Measurements from ENCODE around the gene RGS3. TPM values are rescaled to one million over a fixed set of nuclear protein-coding genes. Genes with fewer than 3 reads are reported as not detected.

RGS3 gene
- total RNA-seq, 2 experiments from 2014 or later, result 22.8 to 32.9 TPM

DNA sequence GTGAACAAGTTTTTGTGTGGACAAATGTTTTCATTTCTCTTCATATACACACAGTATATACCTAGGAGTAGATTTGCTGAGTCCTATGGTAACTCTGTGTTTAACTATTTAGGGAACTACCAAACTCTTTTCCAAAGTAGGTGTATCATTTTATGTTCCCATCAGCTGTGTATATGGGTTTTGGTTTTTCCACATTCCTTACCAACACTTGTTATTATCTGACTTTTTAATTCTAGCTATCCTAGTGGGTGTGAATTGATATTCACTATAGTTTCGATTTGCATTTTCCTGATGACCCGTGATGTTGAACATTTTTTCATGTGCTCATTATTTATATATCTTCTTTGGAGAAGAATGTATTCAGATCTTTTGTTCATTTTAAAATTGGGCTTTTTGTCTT is 3.7 kb downstream of the RGS3 start:
- Histone ChIP-seq H4K20me1 (ENCODE audit: insufficient read depth, low read length) (no peaks in the 10 kb centered on the region), H3K4me3 (ENCODE audit: low read depth, low read length, poor library complexity, severe bottlenecking) (no peak overlapping the region), H2AFZ (ENCODE audit: low read length) (no peak overlapping the region), H3K27ac (ENCODE audit: low read depth, low read length, poor library complexity, severe bottlenecking) (no peak overlapping the region), H3K36me3 (ENCODE audit: insufficient read depth, low read length) (no peaks in the 10 kb centered on the region), H3K4me2 (ENCODE audit: low read length) (no peak overlapping the region), H3K79me2 (ENCODE audit: insufficient read depth, low read depth, low read length) (no peaks in the 10 kb centered on the region), H3K9me3 (ENCODE audit: low read length) (peaks cover 10% of the 10 kb centered on the region; the same call in 1 of the 2 replicates), H3K4me1 (ENCODE audit: insufficient read depth, low read length, poor library complexity, severe bottlenecking) (no peaks in the 10 kb centered on the region), H3K9me2 (ENCODE audit: insufficient read depth, low read length) (no peaks in the 10 kb centered on the region)
- DNase-seq (ENCODE audit: low spot score), result no peak
- intact Hi-C loops (cut with micrococcal nuclease; ENCODE audit: unreplicated experiment), result no loop called here
- TF ChIP-seq, protein P1, sequence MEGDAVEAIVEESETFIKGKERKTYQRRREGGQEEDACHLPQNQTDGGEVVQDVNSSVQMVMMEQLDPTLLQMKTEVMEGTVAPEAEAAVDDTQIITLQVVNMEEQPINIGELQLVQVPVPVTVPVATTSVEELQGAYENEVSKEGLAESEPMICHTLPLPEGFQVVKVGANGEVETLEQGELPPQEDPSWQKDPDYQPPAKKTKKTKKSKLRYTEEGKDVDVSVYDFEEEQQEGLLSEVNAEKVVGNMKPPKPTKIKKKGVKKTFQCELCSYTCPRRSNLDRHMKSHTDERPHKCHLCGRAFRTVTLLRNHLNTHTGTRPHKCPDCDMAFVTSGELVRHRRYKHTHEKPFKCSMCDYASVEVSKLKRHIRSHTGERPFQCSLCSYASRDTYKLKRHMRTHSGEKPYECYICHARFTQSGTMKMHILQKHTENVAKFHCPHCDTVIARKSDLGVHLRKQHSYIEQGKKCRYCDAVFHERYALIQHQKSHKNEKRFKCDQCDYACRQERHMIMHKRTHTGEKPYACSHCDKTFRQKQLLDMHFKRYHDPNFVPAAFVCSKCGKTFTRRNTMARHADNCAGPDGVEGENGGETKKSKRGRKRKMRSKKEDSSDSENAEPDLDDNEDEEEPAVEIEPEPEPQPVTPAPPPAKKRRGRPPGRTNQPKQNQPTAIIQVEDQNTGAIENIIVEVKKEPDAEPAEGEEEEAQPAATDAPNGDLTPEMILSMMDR (conservative IDR thresholded peaks at IDR 0.05; ENCODE audit: low read length), result no peak
- TF ChIP-seq EZH2phosphoT487 (IDR thresholded peaks at IDR 0.05; ENCODE audit: borderline replicate concordance, low read depth, low read length), result no peak
- no TSS peak for BruUV-seq (replicated peaks)
- POLR2A ChIA-PET, result interaction anchor here (0.7 kb wide), 1 partner anchor 1307 kb away, joined by 3 read pairs; no protein-coding TSS in a partner anchor
- CTCF ChIA-PET (ENCODE audit: unreplicated experiment), result interaction anchor here (0.5 kb wide), 1 partner anchor 125 kb away, joined by 3 read pairs; no protein-coding TSS in a partner anchor

DNA sequence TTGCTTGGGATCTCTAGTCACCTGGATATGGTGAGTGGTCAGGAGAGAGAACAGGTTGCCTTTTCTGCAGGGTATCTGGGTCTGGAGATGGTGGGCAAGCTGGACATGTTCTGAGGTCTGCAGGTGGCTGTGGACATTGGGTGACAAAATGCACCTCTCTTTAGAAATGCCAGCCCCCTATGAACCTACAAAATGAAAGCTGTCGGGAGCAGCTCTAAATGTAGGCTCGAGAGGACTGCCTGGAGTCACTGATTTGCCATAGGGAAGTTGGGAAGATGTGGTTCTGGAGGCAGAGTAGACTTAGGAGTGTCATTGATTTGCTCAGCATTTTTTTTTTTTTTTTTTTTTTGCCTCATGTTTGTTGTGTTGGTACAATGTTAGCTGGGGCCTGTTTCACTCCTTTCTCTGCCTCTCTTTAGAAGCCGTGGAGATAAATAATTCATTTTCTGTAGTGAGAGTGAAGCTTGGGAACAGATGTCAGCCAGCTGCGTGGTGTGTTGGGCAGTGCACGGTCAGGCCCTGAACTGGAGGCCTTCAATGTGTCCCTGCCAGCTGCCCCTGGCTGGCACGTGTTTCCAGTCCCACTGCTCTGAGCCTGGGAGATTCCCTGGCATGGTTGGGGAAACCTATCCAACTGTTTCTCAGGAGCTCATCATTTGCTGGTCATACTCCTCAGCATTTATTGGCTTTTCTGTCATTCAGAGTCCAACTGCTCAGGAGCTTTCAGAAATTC is 5.4 kb downstream of the RGS3 start:
- no peaks in the 10 kb centered on the region for H3K9me2 ChIP-seq (ENCODE audit: insufficient read depth, low read length)
- POLR2A ChIA-PET, result interaction anchor here (0.6 to 0.7 kb wide), 2 partner anchors 63 to 111 kb away, joined by 3 to 6 read pairs; no protein-coding TSS in a partner anchor

More for the DNA sequence above, 5.4 kb downstream of the RGS3 start:
- Histone ChIP-seq H4K20me1 (ENCODE audit: insufficient read depth, low read length) (no peaks in the 10 kb centered on the region), H3K9me3 (ENCODE audit: low read length) (peaks cover 10% of the 10 kb centered on the region; the same call in 1 of the 2 replicates), H2AFZ (ENCODE audit: low read length) (no peak overlapping the region), H3K36me3 (ENCODE audit: insufficient read depth, low read length) (no peaks in the 10 kb centered on the region), H3K27ac (ENCODE audit: low read depth, low read length, poor library complexity, severe bottlenecking) (no peak overlapping the region), H3K4me3 (ENCODE audit: low read depth, low read length, poor library complexity, severe bottlenecking) (no peak overlapping the region), H3K4me1 (ENCODE audit: insufficient read depth, low read length, poor library complexity, severe bottlenecking) (no peaks in the 10 kb centered on the region), H3K79me2 (ENCODE audit: insufficient read depth, low read depth, low read length) (no peaks in the 10 kb centered on the region), H3K4me2 (ENCODE audit: low read length) (no peak overlapping the region)
- no peak for DNase-seq (ENCODE audit: low spot score)
- TF ChIP-seq EZH2phosphoT487 (IDR thresholded peaks at IDR 0.05; ENCODE audit: borderline replicate concordance, low read depth, low read length), result no peak
- TF ChIP-seq, protein P1 (conservative IDR thresholded peaks at IDR 0.05; ENCODE audit: low read length), result no peak
- intact Hi-C loops (cut with micrococcal nuclease; ENCODE audit: unreplicated experiment), result no loop called here
- no TSS peak for BruUV-seq (replicated peaks)
- CTCF ChIA-PET (ENCODE audit: unreplicated experiment), result no interaction called here
